Mesothelial cell of epicardium (in vitro differentiated cells): Measurements from ENCODE around the gene RFXANK. TPM values are rescaled to one million over a fixed set of nuclear protein-coding genes. Genes with fewer than 3 reads are reported as not detected.

Experiments used
- DNase-seq, 2 experiments: peaks; one replicate each; pipeline ENCODE4 v3.0.0; 2021; ENCODE audit warnings: low spot score in 2 of 2; ENCODE audit not compliant: unreplicated experiment in 2 of 2
- H3K27ac Mint-ChIP-seq: 2 replicates; pipeline ENCODE4 v1.8.0; 2021; ENCODE audit warnings: mixed read lengths
- H3K27me3 Mint-ChIP-seq: 2 replicates; pipeline ENCODE4 v1.8.0; 2021; ENCODE audit warnings: low read depth, mixed read lengths
- H3K36me3 Mint-ChIP-seq: 2 replicates; pipeline ENCODE4 v1.8.0; 2021; ENCODE audit warnings: mixed read lengths
- H3K4me1 Mint-ChIP-seq: 2 replicates; pipeline ENCODE4 v1.8.0; 2021; ENCODE audit warnings: mixed read lengths
- H3K4me3 Mint-ChIP-seq: 2 replicates; pipeline ENCODE4 v1.8.0; 2021; ENCODE audit warnings: mild to moderate bottlenecking, moderate library complexity, mixed read lengths
- H3K9me3 Mint-ChIP-seq: 2 replicates; pipeline ENCODE4 v1.8.0; 2021; ENCODE audit warnings: mixed read lengths
- total RNA-seq: library from RNA; stranded (reverse); gene quantifications from 3 replicates; pipeline ENCODE4 v1.2.1, GENCODE V29; 2021
- TF ChIP-seq, protein P1 (sequence below): fragments of 200-600 bp; sonication (generic); IDR thresholded peaks from one replicate; pipeline ENCODE4 v1.5.0; 2021; ENCODE audit warnings: antibody characterized with exemption; ENCODE audit not compliant: unreplicated experiment

Gene RFXANK
- 90.4 to 93.6 TPM (median 92.0 TPM) in 3 replicates for total RNA-seq

DNA sequence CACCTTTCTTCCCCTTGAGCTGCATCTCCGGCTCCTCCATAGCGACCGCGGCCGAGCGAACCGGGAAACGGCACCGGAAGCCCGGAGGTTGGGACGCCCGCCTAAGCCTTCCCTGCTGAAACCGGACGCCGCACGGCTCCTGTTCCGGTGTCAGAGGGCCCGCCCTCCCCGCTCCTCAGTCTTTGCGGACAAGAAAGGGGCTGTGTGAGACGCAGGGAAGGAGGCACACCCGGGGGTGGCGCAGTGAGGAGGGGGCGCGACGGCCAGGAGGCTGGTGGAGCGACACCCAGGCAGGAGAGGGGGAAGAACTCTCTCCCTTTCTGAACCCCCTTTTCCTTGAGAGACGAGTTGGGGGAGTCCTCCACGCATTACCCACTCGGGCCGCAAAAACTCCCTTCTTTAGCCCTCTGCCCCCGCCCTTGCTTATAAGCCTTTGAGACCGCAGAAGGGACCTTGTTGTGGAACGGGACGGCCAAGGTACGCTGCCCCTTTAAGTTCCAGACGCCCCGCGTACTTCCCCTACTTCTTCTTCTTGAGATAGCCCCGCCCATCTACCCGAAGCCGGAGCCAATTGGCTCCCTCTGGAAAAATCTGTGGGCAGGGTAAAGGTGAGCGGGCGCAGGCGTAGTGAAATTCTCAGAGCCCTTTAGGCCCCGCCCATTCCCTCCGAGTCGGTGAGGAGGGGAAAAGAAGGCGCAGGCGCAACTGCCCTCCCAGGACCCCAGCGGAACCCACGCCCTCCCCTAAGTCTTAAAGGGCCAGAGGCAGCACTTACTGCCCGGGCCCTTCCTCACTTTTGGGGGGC lies at the start of gene RFXANK, which contains the start of gene BORCS8:
Gene RFXANK, plus strand, starts transcription at position 181 of the 805 bp plus-strand sequence. CDS start 1,689 bp downstream, outside the sequence.
Gene BORCS8, minus strand, starts transcription at position 75 of the 805 bp plus-strand sequence. Its CDS starts 35 bp downstream, at position 40.
- TF ChIP-seq, protein P1, sequence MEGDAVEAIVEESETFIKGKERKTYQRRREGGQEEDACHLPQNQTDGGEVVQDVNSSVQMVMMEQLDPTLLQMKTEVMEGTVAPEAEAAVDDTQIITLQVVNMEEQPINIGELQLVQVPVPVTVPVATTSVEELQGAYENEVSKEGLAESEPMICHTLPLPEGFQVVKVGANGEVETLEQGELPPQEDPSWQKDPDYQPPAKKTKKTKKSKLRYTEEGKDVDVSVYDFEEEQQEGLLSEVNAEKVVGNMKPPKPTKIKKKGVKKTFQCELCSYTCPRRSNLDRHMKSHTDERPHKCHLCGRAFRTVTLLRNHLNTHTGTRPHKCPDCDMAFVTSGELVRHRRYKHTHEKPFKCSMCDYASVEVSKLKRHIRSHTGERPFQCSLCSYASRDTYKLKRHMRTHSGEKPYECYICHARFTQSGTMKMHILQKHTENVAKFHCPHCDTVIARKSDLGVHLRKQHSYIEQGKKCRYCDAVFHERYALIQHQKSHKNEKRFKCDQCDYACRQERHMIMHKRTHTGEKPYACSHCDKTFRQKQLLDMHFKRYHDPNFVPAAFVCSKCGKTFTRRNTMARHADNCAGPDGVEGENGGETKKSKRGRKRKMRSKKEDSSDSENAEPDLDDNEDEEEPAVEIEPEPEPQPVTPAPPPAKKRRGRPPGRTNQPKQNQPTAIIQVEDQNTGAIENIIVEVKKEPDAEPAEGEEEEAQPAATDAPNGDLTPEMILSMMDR = no peak
- Mint-ChIP-seq H3K4me3 (peak within 1 kb of the TSS; percentile 98), H3K27ac (peak within 1 kb of the TSS; percentile 99), H3K9me3 (no peaks in the 10 kb centered on the region), H3K27me3 (no peaks in the 10 kb centered on the region), H3K4me1 (peaks cover 31% of the 10 kb centered on the region), H3K36me3 (peaks cover 6% of the 10 kb centered on the region)
- peak; percentile 97 to 99 for DNase-seq

DNA sequence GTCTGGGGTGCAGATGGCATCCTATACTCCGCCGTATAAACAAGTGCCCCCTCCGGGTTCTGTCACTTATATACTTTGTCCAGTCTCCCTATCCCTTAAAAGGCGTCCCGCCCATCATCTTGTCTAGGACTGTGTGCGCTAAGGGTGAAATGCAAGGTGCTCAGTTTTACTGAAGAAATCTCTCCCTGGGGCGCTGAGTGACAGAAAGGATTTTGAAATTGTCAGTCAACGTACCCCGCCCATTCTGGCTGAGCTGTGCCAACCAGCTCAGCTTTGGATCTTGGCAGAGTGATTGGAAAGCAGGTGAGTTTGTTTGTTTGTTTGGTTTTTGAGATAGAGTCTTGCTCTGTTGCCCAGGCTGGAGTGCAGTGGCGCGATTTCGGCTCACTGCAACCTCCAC lies 49.7 kb upstream of the RFXANK start:
- Mint-ChIP-seq H3K4me3 (no peak overlapping the region), H3K27me3 (peaks cover 5% of the 10 kb centered on the region), H3K36me3 (no peaks in the 10 kb centered on the region), H3K4me1 (peaks cover 11% of the 10 kb centered on the region), H3K27ac (no peak overlapping the region), H3K9me3 (no peaks in the 10 kb centered on the region)
- DNase-seq = no peak
- TF ChIP-seq, protein P1 = no peak

GRCh38 chr19:19145281-19145680 lies 46.8 kb upstream of the RFXANK start:
- no peaks in the 10 kb centered on the region for H3K9me3 Mint-ChIP-seq
- DNase-seq = no peak
- TF ChIP-seq, protein P1 = no peak
- H3K4me3 Mint-ChIP-seq = no peak overlapping the region
- H3K36me3 Mint-ChIP-seq = peaks cover 3% of the 10 kb centered on the region
- no peak overlapping the region for H3K27ac Mint-ChIP-seq
- H3K4me1 Mint-ChIP-seq = no peaks in the 10 kb centered on the region
- peaks cover 5% of the 10 kb centered on the region for H3K27me3 Mint-ChIP-seq

DNA sequence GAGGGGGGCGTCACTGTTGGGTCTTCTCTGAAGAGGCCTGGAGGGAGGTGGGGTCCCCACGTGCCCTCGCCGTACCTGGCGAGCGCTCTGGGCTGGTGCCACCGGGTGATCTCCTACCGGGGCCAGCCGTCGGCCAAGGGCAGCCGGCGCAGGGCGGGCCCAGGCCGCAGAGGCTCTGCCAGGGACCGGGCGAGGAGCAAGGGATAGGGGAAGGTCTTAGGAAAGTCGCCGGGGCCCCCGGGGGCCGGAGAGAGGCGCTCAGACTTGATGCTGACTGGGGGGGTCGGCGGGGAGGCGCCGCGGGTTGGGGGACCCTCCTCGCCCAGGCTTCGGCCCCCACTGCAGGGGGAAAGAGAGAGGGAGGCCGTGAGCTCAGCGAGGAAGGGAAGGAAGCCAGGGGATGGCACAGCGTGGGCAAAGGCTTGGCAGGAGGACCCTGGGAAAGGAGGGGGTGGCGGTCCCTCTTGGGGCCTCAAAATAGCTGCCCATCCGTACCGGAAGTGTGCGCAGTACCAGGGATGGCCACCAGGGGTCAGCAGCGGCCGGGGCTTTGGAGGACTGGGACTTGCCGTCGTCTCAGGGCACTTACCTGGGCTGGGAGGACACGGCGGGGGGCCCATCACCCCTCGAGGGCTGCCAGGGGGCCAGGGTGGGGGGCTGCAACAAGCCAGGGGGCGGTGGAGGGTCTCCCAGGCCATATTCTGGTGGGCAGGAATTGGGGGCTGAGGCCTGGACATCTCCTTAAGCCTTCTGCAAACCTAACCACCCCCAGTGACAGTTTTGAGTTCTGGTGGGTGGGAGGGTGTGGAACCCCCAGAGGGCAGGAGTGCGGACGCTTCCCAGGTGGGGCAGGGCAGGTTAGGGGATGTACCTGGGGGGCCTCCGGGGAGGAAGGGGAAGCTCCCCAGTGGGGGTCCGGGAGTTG lies 46.1 kb upstream of the RFXANK start:
- TF ChIP-seq, protein P1 = peak; percentile 97
- Mint-ChIP-seq H3K36me3 (peaks cover 3% of the 10 kb centered on the region), H3K27ac (no peak overlapping the region), H3K4me3 (no peak overlapping the region), H3K27me3 (peaks cover 2% of the 10 kb centered on the region), H3K4me1 (no peaks in the 10 kb centered on the region), H3K9me3 (no peaks in the 10 kb centered on the region)
- peak; percentile 68 to 94 for DNase-seq

GRCh38 chr19:19146865-19147264 lies 45.2 kb upstream of the RFXANK start:
- H3K4me3 Mint-ChIP-seq = no peak overlapping the region
- H3K27ac Mint-ChIP-seq = no peak overlapping the region
- H3K9me3 Mint-ChIP-seq = no peaks in the 10 kb centered on the region
- H3K27me3 Mint-ChIP-seq = peaks cover 2% of the 10 kb centered on the region
- no peak for DNase-seq
- no peaks in the 10 kb centered on the region for H3K4me1 Mint-ChIP-seq
- H3K36me3 Mint-ChIP-seq = peaks cover 3% of the 10 kb centered on the region
- TF ChIP-seq, protein P1 = no peak
